Right atrium auricular region (tissue), 2 donors: ENCODE results near the gene GTF3C5. TPM values are rescaled to one million over a fixed set of nuclear protein-coding genes. Genes with fewer than 3 reads are reported as not detected.
A peak's percentile ranks its signal among the peaks of the same experiment; 100 is the strongest.

Source experiments
- DNase-seq: peaks from one replicate; pipeline ENCODE4 v3.0.0-alpha.2; 2019; ENCODE audit warnings: low spot score
- H3K27ac ChIP-seq, 2 donors: fragments of 200-600 bp; sonication (generic); 1 replicate in 1 of 2; 2 replicates in 1 of 2; pipeline ENCODE4 v1.5.1; 2016 to 2019
- H3K27me3 ChIP-seq, 2 donors: fragments of 200-600 bp; sonication (generic); one replicate each; pipeline versions ENCODE4 v1.5.1 to v1.6.0; 2017 to 2019
- H3K36me3 ChIP-seq: fragments of 200-600 bp; sonication (generic); one replicate; pipeline ENCODE4 v1.5.1; 2016
- H3K4me1 ChIP-seq, 2 donors: fragments of 200-600 bp; sonication (generic); one replicate each; pipeline versions ENCODE4 v1.5.1 to v1.6.0; 2017 to 2019
- H3K4me3 ChIP-seq, 2 donors: fragments of 200-600 bp; sonication (generic); 1 replicate in 1 of 2; 2 replicates in 1 of 2; pipeline ENCODE4 v1.5.1; 2017 to 2019; ENCODE audit warnings: mild to moderate bottlenecking in 1 of 2, moderate library complexity in 1 of 2
- H3K9me3 ChIP-seq, 2 donors: fragments of 200-600 bp; sonication (generic); one replicate each; pipeline ENCODE4 v1.5.1; 2019
- total RNA-seq, 2 donors: library from RNA; depleted of rRNA; stranded (reverse); fragments of >200 nt; gene quantifications; one replicate each; pipeline ENCODE4 v1.1.0, GENCODE V29; 2016
- TF ChIP-seq, protein P1 (sequence below), 2 donors: fragments of 200-600 bp; sonication (generic); IDR thresholded peaks; one replicate each; pipeline ENCODE4 v1.5.1; 2019; ENCODE audit warnings: antibody characterized with exemption in 2 of 2

The GTF3C5 gene
- total RNA-seq, 2 donors from 2014 or later = 30.5 to 31.1 TPM

DNA sequence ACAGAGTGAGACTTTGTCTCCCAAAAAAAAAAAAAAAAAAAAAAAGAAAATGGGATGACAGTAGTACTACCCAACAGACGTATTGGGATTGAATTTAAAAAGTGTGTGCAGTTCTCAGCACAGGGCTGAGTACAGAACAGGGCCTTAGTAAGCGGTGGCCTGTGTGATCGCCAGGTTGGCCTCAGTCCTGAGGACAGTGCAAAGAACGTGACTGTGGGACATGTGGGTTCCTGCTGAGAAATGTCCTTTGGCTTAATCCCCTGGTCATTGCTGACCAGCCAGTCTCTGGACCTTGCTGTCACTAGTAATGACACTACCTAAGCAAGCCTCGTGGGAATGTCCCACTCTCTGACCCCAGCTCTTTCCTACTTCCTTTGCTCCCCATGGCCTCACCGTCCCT, 13.3 kb downstream of the GTF3C5 start:
- Histone ChIP-seq H3K4me1 (no peaks in the 10 kb centered on the region), H3K9me3 (no peaks in the 10 kb centered on the region), H3K4me3 (no peak overlapping the region), H3K36me3 (peaks cover 66% of the 10 kb centered on the region), H3K27ac (no peak overlapping the region), H3K27me3 (no peaks in the 10 kb centered on the region)
- TF ChIP-seq, protein P1, sequence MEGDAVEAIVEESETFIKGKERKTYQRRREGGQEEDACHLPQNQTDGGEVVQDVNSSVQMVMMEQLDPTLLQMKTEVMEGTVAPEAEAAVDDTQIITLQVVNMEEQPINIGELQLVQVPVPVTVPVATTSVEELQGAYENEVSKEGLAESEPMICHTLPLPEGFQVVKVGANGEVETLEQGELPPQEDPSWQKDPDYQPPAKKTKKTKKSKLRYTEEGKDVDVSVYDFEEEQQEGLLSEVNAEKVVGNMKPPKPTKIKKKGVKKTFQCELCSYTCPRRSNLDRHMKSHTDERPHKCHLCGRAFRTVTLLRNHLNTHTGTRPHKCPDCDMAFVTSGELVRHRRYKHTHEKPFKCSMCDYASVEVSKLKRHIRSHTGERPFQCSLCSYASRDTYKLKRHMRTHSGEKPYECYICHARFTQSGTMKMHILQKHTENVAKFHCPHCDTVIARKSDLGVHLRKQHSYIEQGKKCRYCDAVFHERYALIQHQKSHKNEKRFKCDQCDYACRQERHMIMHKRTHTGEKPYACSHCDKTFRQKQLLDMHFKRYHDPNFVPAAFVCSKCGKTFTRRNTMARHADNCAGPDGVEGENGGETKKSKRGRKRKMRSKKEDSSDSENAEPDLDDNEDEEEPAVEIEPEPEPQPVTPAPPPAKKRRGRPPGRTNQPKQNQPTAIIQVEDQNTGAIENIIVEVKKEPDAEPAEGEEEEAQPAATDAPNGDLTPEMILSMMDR (IDR thresholded peaks at IDR 0.05) = no peak
- DNase-seq = no peak

DNA sequence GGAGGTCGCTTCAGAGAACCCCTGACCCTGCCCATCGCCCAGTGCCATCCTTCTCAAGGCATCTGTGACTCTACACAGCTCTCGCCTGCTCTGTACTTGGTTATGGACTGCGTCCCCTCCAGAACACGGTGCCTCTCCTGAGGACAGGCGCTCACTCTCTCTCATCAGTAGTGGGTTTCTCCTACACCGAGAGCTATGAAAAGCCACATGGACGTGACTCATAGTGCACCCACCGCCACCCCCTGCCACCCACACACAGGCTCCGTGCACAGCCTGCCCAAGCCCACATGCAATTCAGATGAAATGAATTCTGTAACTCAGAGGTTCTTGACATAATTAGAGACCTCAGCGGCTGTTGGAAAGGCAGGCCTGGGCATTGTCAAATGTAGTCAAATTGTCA, 13.9 kb downstream of the GTF3C5 start:
- Histone ChIP-seq H3K27ac (no peak overlapping the region), H3K36me3 (peaks cover 66% of the 10 kb centered on the region), H3K4me1 (no peaks in the 10 kb centered on the region), H3K4me3 (no peak overlapping the region), H3K27me3 (no peaks in the 10 kb centered on the region), H3K9me3 (no peaks in the 10 kb centered on the region)
- no peak for DNase-seq
- TF ChIP-seq, protein P1 (IDR thresholded peaks at IDR 0.05) = no peak

DNA sequence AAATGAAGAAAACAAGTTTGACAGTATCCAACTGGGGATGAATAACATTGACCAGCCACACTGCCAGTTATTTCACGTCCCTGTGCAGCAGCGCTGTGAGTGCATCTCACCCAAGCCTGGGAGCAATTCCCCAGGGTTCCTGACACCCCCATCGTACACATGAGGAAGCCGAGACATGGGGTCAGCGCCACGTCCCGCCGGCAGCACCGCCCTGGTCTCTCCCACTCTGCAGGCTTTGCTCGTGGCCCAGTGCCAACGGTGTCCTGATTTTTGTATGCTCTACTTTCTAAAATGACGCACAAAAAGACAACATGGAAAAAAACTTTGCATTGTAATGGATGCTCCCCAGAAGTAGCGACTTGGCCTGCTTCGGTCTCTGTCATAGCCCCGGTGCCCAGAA, 14.3 kb downstream of the GTF3C5 start:
- TF ChIP-seq, protein P1 (IDR thresholded peaks at IDR 0.05) = no peak
- no peak for DNase-seq

DNA sequence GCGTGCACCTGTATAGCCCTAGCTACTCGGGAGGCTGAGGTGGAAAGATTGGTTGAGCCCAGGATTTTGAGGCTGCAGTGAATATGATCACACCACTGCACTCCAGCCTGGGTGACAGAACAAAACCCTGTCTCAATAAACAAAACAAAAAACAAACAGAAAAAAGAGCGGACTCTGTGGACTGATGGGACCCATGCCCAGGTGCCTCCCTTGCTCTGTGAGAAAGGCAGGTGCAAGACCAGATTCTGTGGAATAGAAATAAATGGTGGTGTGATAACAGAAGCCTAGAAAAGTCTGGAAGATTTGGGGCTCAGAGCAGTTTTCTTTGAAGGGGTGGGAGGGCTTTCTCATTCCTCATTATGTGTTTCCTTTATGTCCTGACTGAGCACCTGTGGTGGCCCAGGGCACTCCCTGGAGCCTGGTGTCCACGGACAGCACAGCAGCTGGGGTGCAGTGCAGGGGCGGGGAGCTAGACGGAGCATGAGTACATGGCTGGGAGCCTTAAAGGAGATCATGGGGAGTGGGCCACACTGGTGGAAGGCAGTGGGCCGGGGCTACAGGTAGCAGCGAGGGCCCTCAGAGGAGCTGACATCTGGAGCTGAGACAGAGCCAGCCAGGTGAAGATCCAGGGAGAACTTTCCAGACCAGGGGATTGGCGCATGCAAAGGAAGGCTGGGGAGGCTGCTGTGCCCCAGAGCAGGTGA, 15.6 kb downstream of the GTF3C5 start:
- Histone ChIP-seq H3K36me3 (peaks cover 78% of the 10 kb centered on the region), H3K4me1 (no peaks in the 10 kb centered on the region), H3K27ac (no peak overlapping the region), H3K9me3 (no peaks in the 10 kb centered on the region), H3K4me3 (no peak overlapping the region), H3K27me3 (no peaks in the 10 kb centered on the region)
- DNase-seq = no peak
- TF ChIP-seq, protein P1 (IDR thresholded peaks at IDR 0.05) = no peak

More for the DNA sequence above, 14.3 kb downstream of the GTF3C5 start:
- H3K4me3 ChIP-seq = no peak overlapping the region
- H3K36me3 ChIP-seq = peaks cover 66% of the 10 kb centered on the region
- H3K27me3 ChIP-seq = no peaks in the 10 kb centered on the region
- no peaks in the 10 kb centered on the region for H3K4me1 ChIP-seq
- no peaks in the 10 kb centered on the region for H3K9me3 ChIP-seq
- H3K27ac ChIP-seq = no peak overlapping the region

DNA sequence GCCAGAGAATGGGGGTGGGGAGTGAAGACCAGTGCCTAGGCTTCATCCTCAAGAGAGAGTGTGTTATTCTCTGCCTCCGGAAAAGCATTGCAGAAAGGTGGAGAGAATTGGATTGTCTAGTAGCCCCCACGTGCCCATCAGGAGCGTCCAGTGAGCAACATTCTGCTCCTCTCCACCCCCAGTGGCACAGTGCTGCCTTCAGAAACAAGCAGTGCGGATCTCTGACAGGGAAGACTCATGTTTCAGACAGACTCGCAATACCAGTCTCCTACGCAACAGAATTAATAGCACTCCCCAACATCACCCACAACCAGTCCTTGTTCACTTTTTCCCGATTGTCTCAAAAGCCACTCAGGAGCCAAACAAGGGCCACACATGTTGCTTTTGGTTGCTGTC, 16.1 kb downstream of the GTF3C5 start:
- no peaks in the 10 kb centered on the region for H3K27me3 ChIP-seq
- TF ChIP-seq, protein P1 (IDR thresholded peaks at IDR 0.05) = no peak
- no peaks in the 10 kb centered on the region for H3K4me1 ChIP-seq
- no peaks in the 10 kb centered on the region for H3K9me3 ChIP-seq
- H3K27ac ChIP-seq = no peak overlapping the region
- DNase-seq = no peak
- H3K36me3 ChIP-seq = peaks cover 80% of the 10 kb centered on the region
- no peak overlapping the region for H3K4me3 ChIP-seq

DNA sequence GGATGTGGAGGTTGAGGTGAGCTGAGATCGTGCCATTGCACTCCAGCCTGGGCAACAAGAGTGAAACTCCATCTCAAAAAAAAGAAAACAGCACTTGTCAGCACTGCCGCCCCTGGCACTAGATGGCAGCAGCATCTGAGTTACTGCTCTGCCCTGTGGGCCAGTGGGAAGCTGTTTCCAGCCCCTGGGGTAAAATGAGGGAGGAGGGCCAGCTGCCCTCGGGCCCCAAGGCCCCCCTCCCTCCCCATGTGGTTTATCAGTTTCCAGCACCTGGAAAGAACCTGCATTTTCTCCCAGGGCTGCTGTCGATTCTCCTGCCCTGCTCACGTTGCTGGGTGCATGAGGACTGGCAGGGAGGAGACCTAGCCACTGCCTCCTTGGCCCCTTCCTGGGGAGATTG, 17.8 kb downstream of the GTF3C5 start:
- H3K4me1 ChIP-seq = peaks cover 0 to 2% of the 10 kb centered on the region in 2 donors
- H3K27me3 ChIP-seq = no peaks in the 10 kb centered on the region
- H3K27ac ChIP-seq = no peak overlapping the region
- no peak overlapping the region for H3K4me3 ChIP-seq
- H3K9me3 ChIP-seq = no peaks in the 10 kb centered on the region
- peaks cover 70% of the 10 kb centered on the region for H3K36me3 ChIP-seq
- TF ChIP-seq, protein P1 (IDR thresholded peaks at IDR 0.05) = peak in 1 of 2 donors; percentile 57
- DNase-seq = no peak
